DMS53 treated with DMSO at 0.1 percent for 48 hours (cell line): ENCODE results near the gene FAM228B.

Source experiments
- DNase-seq: peaks from one replicate; lab custom pipeline; 2025; ENCODE audit not compliant: unreplicated experiment; lab: John Stamatoyannopoulos, UW

The FAM228B gene

DNA sequence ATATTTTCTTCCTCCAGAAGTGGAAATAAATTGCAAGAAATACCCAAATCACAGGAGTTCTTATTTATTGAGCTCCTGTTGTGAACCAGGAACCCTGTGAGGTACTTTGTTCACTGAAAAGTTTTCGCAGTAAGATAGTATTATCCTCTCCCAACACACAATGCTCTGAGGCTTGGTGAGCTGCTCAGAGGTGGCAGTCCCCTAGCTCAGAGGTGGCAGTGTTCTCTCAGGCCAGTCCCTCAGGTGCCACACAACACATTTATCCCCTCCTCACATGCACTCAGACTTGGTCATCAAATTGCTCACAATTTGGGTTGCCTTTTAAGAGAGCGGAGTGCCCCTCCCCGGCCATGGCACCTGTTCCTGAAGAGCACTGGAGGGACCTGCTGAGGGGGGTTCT lies 77.5 kb downstream of the FAM228B start:
- DNase-seq, result no peak

DNA sequence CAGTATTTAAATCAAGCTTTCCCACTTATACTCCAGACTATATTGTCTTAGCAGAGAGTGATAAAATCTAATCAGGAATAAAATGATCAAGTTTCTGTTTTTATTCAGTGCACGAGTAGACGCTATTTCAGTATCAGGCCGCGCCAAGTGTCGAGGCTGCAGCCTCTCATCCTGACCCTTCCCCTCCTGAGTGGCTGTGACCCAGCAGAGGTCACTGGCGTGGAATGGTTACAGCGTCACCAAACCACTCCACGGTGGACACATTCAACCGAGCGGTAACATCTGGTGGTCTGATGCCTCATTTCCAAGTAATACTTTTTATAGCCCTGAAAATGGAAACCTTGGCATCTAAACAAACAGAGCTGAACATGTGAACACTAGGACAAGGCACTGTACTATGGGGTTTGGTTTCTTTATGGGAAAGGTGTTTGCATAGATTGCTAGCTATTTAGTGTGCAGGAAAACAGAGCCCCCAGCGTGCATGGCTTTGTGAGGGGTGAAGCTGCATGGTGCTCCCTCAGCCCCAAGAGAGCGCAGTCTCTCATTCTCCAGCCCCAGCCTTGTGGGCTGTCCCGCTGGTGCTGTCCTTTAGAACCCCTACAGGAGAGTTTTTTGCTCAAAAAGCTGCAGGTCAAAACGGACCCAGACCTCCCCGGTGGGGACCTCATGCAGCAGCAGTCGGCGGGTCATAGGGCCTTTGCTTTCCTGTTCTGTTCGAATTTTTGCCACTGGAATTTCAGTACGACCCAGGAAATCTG lies 79.9 kb downstream of the FAM228B start:
- DNase-seq, result no peak

DNA sequence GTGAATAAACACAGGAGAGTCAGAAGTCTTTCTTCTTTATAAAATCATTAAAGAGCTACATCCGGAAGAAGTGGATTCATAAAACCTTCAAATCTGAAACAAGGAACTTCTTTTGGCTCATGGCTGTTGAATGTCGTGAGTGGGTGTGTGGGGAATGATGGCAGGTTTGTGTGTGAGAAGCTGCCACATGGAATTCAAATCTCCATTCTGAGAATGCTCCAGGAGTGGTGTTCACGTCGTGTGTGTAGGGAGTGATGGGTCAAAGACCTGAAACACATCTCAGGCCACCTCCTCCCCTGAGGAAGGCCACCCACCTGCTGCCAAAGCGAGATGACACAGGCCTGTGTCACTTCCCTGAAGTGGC lies 80.5 kb downstream of the FAM228B start:
- DNase-seq, result no peak

DNA sequence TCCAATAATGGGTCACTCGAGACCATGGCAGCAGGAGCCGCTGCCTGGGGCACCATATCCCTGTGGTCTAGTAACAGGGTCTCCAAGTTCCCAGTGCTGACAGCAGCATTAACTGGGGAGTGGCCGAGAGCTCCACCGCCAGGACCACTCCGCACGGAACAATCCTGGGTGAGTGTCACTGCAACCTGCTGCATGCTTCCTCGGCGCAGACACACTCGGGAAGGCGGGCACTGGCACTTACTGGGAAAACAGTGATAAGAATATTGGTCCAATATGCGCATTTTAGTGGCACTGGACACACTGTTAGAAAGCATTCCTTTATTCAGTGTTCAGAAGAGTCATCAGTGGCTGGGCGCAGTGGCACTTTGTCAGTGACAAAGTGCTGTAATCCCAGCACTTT lies 81.2 kb downstream of the FAM228B start:
- DNase-seq, result no peak

- no peak for DNase-seq
Observed at GRCh38 chr2:24205131-24205530, 81.9 kb downstream of the FAM228B start.

DNA sequence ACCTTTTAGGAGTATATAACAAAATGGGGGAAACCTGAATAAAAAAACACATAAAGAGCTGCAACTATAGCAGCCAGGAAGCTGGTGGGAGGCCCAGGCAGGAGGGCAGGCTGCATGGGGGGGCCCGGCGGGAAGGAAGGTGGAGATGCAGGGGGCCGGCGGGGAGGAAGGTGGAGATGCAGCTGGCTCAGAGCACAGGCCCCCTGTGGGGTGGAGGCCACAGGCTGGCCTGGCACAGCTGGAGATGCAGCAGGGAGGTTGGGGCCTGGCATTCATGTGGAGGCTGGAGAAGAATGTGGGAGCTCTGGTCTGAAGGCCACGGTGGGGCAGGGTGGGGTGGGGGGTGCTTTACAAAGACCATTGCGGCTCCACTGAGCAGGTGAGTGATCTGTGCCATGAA lies 83.0 kb downstream of the FAM228B start:
- DNase-seq, result no peak

DNA sequence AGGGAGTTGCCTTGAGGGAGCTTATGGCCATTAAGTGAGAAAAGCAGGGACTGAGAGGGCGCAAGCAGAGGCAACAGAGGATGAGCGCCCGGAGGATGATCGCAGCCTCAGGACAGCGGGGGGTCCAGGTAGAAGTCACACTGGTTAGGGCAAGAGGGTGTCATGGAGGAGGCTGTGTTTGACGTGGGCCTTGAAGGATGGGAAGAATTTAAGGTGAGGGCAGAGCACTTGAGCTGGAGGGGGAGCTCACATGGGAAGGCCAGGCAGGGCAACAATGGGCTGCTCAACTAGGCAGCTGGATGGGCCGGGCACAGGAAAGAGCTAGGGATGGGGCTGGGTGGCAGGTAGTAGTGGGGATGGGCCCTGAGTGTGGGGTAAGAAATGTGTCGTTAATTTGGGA lies 83.4 kb downstream of the FAM228B start:
- no peak for DNase-seq

- DNase-seq, result no peak
Observed at GRCh38 chr2:24207359-24207758, 84.1 kb downstream of the FAM228B start.

DNA sequence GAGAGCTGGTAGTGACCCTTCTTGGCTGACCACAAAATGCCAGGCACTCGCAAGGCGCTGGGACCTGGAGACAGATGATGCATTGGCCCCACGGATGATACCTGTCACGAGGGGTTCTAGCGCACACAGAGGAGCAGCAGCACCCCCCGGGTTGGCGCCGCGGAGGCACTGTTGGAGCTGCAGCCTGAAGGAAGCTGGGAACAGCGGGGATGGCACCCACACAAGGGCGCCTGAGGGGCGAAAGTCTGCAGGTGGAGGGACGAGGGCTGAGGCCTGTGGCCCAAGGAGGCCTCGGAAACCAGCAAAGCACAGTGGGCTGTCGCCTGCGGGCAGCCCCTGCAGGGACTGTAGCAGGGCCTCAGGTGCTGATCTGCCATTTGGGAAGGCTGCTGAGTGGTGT lies 85.2 kb downstream of the FAM228B start:
- DNase-seq, result no peak

DNA sequence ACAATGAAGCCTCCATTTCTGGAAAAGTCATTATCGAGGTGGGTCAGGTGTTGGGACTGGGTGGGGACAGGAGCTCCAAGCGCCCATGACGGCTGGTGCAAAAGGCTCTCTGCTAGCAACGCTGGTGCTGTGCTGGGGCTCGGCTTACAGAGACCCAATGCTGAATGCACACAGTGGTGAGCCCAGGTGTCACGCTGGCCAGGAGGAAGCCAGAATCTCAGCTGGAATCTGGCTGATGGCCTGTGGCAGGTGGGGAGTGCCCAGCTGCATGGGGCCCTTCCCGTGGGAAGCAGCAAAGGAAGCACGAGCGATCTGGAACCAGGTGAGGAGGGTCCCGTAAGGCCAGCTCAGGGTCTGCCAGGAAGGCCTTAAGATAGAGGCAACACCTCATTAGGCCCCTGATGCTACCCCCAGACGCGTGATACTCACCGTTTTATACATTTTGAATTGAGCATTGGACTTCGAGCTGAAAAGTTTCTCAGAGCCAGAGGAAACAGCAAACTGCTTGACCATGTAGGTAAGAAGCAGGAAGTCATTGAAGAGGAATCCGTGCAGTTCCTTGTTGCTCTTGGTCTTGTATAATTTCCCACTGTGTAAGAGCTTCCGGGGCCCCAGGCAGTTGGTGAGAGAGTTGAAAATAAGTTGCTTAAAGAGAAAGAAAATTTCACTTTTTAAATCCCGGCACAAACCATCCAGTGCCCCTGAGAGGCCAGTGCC lies 86.3 kb downstream of the FAM228B start:
- DNase-seq, result no peak

DNA sequence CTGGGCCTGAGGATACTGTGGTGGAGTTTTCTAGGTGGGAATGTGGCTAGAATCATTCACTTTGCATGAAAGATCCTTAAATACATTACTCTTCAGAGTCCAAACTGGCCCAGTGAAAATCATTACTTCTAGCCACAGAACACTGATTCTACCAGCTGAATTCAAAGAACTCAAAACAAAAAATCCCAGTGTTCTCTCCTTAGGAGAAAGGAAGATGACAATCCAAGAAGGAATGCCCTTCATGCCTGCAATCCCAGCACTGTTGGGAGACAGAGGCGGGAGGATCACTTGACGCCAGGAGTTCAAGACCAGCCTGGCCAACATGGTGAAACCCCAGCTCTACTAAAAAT lies 86.8 kb downstream of the FAM228B start:
- DNase-seq, result no peak

- DNase-seq, result no peak
Observed at GRCh38 chr2:24210723-24211122, 87.5 kb downstream of the FAM228B start.

GRCh38 chr2:24211408-24211807 lies 88.1 kb downstream of the FAM228B start:
- no peak for DNase-seq

DNA sequence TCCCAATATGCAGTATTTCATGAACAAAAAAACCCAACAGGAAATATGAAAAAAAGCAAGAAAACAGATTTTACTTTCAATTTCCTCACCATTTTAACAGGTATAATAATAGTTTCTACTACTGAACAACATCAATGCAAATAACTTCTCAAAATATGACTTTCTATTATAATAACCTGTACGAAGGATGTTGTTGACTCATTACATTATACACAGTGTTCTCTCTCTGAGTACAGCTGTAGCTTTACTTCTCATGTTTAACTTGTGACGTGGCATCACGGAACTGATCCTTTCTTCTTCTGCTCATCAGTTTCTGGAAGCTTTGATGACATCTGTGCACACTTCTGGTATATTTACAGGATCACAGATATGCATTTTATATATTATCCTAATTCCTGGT lies 91.6 kb downstream of the FAM228B start:
- DNase-seq, result peak; percentile 77
